Esophagus squamous epithelium (tissue), 4 donors: Measurements from ENCODE around the gene PNPLA2.

Experiments
- CTCF ChIP-seq, 6 experiments: fragments of 450-650 bp in 4 of 6; fragments of 200-600 bp in 2 of 6; sonication (generic) in 2 of 6; IDR thresholded peaks; one replicate each; pipeline ENCODE4 v1.5.1; 2016 to 2019; ENCODE audit warnings: antibody characterized with exemption in 6 of 6, mild to moderate bottlenecking in 4 of 6, moderate library complexity in 4 of 6
- POLR2A ChIP-seq, 4 donors: fragments of 450-650 bp; IDR thresholded peaks; one replicate each; pipeline ENCODE4 v1.6.1; 2017; ENCODE audit warnings: antibody characterized with exemption in 4 of 4, mild to moderate bottlenecking in 4 of 4, moderate library complexity in 3 of 4

- TF ChIP-seq CTCF (IDR thresholded peaks at IDR 0.05): no peak
- no peak for TF ChIP-seq POLR2A (IDR thresholded peaks at IDR 0.05)
Observed at GRCh38 chr11:827897-828192, 9.1 kb downstream of the PNPLA2 start, which contains the start of gene CRACR2B.
